HCT116 (cell line): Measurements from ENCODE around the gene NT5C3B.

Source experiments
- CEBPB ChIP-seq: IDR thresholded peaks from 2 replicates; pipeline ENCODE4 v1.6.1; 2012; ENCODE audit warnings: low read depth
- EZH2 ChIP-seq: fragments of 200-600 bp; sonication (generic); IDR thresholded peaks from 2 replicates; pipeline ENCODE4 v1.6.1; 2017; ENCODE audit warnings: antibody characterized with exemption, mixed run types
- POLR2AphosphoS5 ChIP-seq: IDR thresholded peaks from 2 replicates; pipeline ENCODE4 v1.6.1; 2011; ENCODE audit warnings: mild to moderate bottlenecking, low read depth, low read length, moderate library complexity
- REST ChIP-seq: IDR thresholded peaks from 2 replicates; pipeline ENCODE4 v1.6.1; 2012; ENCODE audit warnings: low read depth
- ZNF274 ChIP-seq: fragments of 200-500 bp; sonication (Bioruptor generic); IDR thresholded peaks from 2 replicates; pipeline ENCODE4 v1.6.1; 2014; ENCODE audit warnings: mild to moderate bottlenecking, low read depth, low read length, inconsistent platforms
- TF ChIP-seq, protein P1 (sequence below), 3 experiments: fragments of 200-600 bp in 1 of 3; sonication (generic) in 1 of 3; IDR thresholded peaks in 2 of 3; conservative IDR thresholded peaks in 1 of 3; 2 replicates each; pipeline ENCODE4 v1.5.1; 2012 to 2017; ENCODE audit warnings: low read depth in 2 of 3, low read length in 2 of 3, antibody characterized with exemption in 1 of 3, borderline replicate concordance in 1 of 3, control low read depth in 1 of 3, mild to moderate bottlenecking in 1 of 3, mixed read lengths in 1 of 3, mixed run types in 1 of 3, moderate library complexity in 1 of 3; ENCODE audit not compliant: insufficient read depth in 1 of 3

DNA sequence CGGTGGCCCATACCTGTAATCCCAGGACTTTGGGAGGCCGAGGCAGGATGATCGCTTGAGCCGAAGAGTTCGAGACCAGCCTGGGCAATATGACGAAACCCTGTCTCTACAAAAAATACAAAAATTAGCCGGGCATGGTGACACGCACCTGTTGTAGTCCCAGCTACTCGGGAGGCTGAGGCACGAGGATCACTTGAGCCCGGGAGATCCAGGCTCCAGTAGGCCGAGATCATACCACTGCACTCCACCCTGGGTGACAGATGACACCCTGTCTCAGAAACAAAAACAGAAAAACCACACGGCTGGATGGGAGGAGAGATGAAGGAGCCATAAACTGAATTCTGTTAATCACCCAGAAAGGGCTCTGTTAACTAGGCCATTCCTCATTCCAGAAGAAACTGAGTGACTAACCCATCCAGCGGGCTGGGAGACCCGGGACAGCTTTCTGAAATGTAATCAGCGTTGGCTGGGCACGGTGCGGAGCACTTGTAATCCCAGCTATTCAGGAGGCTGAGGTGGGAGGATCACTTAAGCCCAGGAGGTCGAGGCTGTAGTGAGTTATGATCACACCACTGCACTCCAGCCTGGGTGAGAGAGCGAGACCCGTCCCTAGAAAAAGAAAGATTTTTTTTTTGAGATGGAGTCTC is 641 bp upstream of the NT5C3B start:
- TF ChIP-seq EZH2 (no peak), REST (no peak), CEBPB (no peak), ZNF274 (no peak), POLR2AphosphoS5 (no peak)
- TF ChIP-seq, protein P1, sequence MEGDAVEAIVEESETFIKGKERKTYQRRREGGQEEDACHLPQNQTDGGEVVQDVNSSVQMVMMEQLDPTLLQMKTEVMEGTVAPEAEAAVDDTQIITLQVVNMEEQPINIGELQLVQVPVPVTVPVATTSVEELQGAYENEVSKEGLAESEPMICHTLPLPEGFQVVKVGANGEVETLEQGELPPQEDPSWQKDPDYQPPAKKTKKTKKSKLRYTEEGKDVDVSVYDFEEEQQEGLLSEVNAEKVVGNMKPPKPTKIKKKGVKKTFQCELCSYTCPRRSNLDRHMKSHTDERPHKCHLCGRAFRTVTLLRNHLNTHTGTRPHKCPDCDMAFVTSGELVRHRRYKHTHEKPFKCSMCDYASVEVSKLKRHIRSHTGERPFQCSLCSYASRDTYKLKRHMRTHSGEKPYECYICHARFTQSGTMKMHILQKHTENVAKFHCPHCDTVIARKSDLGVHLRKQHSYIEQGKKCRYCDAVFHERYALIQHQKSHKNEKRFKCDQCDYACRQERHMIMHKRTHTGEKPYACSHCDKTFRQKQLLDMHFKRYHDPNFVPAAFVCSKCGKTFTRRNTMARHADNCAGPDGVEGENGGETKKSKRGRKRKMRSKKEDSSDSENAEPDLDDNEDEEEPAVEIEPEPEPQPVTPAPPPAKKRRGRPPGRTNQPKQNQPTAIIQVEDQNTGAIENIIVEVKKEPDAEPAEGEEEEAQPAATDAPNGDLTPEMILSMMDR (IDR thresholded peaks at IDR 0.05 in 2 of 3, conservative IDR thresholded peaks at IDR 0.05 in 1 of 3; ENCODE audit: borderline replicate concordance in 1 of 3, insufficient read depth in 1 of 3, low read depth in 2 of 3, low read length in 2 of 3): no peak
